Panc1 (cell line): ENCODE measurements around the gene DVL1.

Experiments
- SIN3A ChIP-seq: IDR thresholded peaks from 2 replicates; pipeline ENCODE4 v1.6.1; 2012; ENCODE audit warnings: low read depth, mild to moderate bottlenecking, low read length, moderate library complexity, borderline replicate concordance; ENCODE audit not compliant: insufficient read depth
- TF ChIP-seq, protein P1 (sequence below): fragments of 450-650 bp; IDR thresholded peaks from 2 replicates; pipeline ENCODE4 v1.5.1; 2017; ENCODE audit warnings: mild to moderate bottlenecking

- TF ChIP-seq, protein P1, sequence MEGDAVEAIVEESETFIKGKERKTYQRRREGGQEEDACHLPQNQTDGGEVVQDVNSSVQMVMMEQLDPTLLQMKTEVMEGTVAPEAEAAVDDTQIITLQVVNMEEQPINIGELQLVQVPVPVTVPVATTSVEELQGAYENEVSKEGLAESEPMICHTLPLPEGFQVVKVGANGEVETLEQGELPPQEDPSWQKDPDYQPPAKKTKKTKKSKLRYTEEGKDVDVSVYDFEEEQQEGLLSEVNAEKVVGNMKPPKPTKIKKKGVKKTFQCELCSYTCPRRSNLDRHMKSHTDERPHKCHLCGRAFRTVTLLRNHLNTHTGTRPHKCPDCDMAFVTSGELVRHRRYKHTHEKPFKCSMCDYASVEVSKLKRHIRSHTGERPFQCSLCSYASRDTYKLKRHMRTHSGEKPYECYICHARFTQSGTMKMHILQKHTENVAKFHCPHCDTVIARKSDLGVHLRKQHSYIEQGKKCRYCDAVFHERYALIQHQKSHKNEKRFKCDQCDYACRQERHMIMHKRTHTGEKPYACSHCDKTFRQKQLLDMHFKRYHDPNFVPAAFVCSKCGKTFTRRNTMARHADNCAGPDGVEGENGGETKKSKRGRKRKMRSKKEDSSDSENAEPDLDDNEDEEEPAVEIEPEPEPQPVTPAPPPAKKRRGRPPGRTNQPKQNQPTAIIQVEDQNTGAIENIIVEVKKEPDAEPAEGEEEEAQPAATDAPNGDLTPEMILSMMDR: no peak
- no peak for TF ChIP-seq SIN3A
Measured at GRCh38 chr1:1377540-1378205, 28.5 kb upstream of the DVL1 start.
